Fibroblast of skin of right biceps (primary cell): ENCODE measurements around the gene GSTT2.
"Not testable (repeated sequence)": the region's sequence is repeated elsewhere in the genome, so short reads cannot be mapped to it uniquely, and the experiment has no call there.

ENCODE experiments used
- DNase-seq: peaks from one replicate; pipeline ENCODE4 v3.0.0-alpha.2; 2013

The GSTT2 gene

DNA sequence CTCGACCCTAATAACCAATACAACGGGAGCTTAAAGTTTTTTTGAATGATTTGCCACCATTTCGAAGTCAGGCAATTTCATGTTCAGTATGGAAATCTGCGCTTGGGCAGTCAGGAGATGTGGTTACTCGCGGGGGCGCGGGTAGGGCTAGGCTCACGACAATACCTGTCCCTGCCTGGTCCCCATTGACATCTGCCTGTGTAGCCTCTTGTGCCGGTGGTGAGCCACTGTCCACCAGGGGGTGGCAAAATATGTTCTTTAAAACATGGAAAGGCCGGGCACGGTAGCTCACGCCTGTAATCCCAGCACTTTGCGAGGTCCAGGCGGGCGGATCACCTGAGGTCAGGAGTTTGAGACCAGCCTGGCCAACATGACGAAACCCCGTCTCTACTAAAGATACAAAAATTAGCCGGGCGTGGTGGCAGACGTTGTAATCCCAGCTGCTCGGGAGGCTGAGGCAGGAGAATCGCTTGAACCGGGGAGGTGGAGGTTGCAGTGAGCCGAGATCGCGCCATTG lies 5.0 kb upstream of the GSTT2 start:
- not testable (repeated sequence) for DNase-seq

DNA sequence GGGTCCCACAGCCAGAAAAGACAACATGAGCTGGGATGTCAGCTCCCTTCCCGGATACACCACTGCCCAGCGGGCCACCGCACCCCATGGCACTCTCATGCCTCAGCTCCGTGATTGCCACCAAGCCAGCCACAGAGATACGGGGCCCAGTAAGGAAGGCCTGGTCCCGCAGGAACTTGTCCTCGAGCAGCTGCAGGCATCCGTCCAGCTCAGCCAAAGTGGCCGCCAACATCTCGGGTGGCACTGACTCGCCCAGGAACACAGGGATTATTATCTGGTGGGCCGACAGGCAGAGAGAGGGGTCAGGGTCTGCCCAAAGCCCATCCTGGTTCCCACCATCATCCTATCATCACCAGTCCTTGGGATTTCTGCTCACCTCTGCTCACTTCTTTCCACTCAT lies 2.6 kb upstream of the GSTT2 start:
- not testable (repeated sequence) for DNase-seq

DNA sequence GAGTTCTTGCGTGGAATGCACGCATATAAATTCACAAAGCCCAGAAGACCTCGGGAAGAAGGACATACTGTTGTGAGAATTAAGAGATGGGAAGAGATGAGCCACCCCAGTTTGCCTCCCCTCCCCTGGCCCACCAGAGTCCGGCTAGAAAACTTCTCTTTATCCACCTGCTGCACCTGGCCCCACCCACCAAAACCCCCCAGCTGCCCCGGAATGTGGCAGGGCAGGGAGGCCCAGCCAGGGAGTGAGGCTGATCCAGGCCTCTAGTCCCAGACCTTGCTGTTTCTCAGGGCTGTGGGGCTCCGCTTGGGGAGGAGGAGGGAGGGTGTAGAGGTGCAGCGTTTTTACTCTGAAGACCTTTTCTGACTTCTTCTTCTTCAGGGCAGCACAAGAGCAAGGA lies 633 bp downstream of the GSTT2 start:
- DNase-seq: not testable (repeated sequence)

DNA sequence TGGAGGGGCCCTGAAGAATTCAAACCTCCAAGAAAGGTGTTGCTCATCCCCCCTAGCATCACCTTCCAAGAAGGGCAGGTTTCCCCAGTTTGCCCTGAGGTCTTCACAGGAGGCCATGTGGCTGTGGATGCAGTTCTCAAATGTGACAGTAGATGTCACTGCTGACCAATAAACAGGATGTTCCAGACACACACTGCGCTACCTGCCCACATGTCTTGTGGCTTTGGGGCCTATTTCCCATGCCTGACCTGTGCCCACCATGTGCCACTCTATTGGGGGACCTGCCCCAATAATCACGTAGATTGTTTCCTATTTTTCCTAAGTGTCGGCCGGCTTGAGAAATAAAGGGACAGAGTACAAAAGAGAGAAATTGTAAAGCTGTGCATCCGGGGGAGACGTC lies 4.5 kb downstream of the GSTT2 start:
- DNase-seq: peak; percentile 30

DNA sequence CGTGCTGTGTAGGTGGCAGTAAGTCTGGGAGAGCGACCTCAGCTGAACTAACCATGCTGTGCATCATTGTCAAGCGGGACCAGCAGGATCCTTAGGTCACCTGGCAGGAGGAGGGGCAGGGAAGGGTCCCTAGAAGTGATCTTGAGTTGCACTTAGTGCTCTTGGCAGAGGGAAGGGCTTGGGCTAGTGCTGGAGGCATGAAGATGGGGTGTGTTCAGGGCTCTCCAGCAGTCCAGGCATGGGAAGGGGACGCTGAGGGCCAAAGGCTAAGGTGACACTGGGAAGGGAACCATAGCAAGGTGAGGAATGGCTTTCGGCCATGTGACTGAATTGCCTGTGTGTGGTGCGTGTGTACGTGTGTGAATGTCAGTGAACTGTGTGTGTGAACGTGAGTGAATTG lies 6.2 kb downstream of the GSTT2 start:
- DNase-seq: not testable (repeated sequence)

DNA sequence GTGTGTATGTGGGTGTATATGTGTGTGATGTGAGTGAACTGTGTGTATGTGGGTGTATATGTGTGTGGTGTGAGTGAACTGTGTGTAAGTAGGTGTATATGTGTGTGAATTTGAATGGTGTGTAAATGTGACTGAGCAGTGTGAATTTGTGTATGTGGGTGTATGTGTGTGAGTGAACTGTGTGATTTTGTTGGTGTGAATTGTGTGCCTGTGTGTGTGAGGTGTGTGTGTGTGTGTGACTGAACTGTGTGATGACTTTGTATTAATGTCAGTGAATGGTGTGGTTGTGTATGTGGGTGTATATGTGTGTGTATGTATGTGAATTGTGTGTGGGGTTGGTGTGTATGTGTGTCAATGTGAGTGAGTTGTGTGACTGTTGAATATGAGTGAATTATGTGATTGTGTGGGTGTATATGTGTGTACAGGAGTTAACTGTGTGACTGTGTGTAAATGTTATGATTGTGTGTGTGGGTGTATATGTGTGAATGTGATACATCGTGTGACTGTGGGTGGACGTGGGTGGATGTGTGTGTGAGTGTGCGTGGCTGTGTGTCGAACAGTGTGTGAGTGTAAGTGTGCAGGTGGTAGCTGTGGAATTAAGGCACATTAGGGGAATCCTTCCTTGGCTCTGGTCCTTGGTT lies 6.7 kb downstream of the GSTT2 start:
- DNase-seq: not testable (repeated sequence)

DNA sequence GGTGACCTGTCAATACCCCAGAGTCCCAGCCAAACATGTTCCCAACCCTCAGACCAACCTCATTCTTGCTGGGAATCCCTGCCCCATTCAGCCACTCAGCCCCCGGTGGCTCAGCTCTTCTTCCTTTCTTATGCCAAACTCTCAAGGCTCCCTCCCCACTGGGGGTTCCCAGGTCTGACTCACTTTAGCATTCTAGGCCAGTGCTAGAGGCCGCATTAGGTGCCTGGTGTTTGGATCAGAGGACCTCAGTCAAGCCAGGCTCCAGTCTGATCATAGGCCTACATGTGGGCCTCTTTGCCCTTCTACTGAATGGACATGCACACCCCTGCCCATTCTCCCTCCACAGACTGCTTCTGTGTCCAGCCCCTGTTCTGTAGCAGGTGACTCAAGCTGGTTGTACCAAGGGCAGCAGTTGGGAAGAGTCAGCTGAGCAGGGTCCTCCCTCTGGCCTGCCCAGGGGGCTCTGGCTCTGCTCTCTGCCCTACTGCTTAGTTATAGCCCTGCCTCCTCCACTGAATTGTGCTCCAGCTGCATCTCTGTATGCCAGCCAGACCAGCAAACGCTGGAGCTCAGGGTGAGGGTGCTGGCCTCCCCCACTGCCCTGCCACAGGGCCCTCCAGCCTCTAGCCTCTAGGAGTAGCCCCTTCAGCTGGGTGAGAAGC lies 9.8 kb downstream of the GSTT2 start:
- not testable (repeated sequence) for DNase-seq

DNA sequence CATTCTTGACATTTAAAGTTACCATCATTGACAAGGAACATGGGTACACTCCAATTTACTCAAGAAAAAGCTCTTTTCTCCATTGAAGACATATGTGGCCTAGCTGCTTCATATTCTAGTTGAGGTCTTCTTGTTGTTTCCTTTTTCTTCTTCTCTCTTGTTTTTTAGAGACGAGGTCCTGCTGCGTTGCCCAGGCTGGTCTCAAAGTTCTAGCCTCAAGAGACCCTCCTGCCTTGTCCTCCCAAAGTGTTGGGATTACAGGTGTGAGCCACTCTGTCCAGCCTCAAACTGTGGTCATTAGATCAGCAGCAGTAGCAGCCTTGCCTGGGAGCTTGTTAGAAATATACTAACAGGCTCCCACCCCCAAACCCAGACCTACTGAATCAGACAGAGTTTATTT lies 13.1 kb downstream of the GSTT2 start:
- DNase-seq: not testable (repeated sequence)

DNA sequence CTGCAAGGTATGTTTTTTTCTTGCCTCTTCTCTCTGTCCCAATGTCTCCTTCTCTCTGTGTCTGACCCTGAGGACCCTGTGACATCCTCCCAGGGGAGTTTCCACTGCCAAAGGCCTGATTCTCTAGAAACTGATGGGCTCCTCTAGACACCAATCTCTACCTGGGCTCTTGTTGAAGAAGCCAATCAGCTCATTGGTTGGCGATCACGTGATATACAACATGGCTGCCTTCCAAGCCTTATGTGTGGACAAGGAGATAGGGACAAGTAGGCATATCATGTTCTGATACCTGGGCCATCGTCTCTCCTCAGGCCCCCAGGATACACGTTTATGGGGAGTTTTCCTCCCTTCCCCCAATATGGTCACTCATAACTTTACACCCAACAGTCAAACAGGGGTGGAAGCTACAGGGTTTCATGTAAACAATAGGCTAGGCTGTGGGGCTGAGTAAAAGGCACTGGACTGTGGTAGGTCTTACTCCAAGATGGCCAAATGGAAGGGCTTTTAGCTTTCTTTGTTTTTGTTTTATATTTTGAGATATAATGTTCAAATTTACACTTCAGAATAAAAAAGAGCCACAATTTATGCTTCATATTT lies 13.7 kb downstream of the GSTT2 start:
- not testable (repeated sequence) for DNase-seq

DNA sequence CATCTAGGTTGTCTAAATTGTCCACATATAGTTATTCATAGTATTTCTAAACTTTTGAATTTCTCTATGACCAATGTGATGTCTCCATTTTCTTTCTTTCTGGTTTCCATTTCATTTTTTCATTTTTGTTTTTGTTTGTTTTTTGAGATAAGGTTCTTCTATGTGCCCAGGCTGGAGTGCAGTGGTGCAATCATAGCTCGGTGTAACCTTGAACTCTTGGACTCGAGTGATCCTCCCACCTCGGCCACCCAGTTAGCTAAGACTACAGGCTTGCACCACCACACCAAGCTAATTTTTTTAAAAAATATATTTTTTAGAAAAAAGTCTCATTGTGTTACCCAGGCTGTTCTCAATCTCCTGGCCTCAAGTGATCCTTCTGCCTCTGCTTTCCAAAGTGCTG lies 17.2 kb downstream of the GSTT2 start:
- no peak for DNase-seq

DNA sequence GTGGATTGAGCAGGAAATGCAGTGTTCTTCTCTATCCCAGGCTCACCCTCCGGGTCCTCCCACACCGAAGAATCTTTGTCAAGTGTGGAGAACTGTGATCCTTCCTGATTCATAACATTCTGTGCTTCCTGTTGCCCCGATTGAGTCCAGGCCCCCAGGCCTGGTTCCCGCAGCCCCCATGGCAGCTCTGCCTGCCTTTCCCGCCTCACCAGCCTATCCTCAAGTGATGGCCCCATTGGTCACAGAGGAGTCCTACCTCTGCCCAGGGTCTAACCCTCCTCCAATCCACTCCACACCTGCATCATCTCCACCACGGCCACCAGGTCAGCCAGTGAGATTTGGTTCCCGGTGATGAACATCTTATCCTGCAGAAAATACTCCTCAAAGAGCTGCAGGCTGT lies 19.8 kb downstream of the GSTT2 start:
- DNase-seq: not testable (repeated sequence)

DNA sequence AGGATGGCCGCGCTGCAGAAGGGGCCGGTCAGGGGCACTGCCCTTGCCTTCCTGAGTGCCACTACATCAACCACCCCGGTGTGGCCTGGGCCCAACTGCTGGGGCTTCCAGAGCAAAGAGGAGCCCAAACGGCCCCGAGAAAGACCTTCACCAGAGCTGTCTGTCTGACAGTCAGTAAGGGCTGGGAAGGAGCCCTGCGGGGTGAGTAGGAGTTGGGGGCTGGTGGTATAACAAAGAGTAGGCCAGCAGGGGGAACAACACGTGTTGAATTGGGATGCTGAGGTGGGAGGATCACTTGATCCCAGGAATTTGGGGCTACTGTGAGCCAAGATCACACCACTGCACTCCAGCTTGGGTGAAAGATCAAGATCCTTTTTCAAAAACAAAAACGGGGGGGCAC lies 21.4 kb downstream of the GSTT2 start:
- no peak for DNase-seq

DNA sequence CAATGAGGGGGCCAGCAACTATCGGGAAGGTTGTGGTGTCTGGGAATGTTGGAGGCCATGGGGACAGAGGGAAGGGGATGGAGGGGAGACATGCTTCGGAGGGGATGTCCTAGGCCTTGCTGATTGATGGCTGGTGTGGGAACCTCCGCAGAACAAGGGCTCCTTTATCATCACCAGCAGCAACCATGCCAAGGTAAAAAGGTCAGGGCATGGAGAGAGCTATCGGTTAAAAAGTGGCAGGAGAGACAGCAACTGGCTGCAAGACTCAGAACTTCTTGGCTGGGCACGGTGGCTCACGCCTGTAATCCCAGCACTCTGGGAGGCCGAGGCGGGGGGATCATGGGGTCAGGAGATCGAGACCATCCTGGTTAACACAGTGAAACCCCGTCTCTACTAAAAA lies 22.3 kb downstream of the GSTT2 start:
- DNase-seq: no peak

DNA sequence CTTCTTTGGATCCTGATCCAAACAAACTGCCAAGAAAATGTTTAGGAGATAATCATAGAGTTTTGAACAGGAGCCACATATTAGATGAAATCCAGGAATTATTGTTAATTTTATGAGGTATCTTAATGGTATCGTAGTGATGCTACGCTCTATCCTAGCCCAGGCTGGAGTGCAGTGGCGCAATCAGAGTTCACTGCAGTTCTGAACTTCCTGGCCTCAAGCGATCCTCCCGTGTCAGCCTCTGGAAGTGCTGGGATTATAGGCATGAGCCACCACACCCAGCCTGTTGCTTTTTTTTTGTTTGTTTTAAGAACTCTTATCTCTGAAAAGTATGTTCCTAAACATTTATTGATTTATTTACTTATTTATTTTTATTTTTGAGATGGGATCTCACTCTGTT lies 22.9 kb downstream of the GSTT2 start:
- DNase-seq: no peak

DNA sequence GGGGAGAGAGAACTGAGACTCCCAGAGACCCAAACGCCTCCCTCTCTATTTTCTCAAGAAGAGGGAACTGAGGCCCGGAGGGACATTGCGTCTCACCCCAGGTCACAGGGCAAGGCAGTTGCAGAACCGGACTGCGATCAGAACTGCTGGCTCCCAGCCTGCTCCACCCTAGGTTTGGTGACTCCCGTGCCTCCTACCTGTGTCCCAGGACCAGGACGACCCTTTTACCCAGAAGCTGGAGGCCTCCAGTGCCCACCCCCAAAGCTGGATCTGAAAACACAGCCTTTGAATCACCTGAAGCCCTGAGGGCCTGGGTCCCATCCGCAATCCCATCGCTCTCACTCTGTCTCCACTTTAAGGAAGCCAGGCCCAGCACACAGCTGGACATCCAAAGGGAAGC lies 24.0 kb downstream of the GSTT2 start:
- DNase-seq: no peak

DNA sequence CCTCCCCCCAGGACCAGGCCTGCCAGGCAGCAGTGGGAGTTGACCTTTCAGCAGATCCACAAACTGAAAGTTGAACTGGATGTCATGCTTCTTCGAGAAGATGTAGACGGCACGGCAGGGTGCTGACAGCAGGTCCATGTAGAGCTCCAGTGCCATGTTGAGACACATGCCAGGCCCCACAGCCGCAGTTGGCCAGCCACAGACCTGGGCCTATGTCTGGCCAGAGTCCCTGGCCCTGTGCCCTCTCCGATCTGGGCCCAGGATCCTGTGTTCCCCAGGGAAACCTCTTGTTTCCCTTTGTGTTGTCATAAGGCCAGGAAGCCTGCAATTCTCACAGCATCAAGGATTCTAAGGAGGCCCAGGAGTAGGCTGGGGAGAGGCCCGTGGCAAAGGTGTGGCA lies 25.3 kb downstream of the GSTT2 start, which contains the start of gene GSTT4:
GSTT4 (minus strand) TSS at position 253 of the 400 bp plus-strand sequence; CDS start at position 156, 97 bp downstream.
- DNase-seq: no peak

DNA sequence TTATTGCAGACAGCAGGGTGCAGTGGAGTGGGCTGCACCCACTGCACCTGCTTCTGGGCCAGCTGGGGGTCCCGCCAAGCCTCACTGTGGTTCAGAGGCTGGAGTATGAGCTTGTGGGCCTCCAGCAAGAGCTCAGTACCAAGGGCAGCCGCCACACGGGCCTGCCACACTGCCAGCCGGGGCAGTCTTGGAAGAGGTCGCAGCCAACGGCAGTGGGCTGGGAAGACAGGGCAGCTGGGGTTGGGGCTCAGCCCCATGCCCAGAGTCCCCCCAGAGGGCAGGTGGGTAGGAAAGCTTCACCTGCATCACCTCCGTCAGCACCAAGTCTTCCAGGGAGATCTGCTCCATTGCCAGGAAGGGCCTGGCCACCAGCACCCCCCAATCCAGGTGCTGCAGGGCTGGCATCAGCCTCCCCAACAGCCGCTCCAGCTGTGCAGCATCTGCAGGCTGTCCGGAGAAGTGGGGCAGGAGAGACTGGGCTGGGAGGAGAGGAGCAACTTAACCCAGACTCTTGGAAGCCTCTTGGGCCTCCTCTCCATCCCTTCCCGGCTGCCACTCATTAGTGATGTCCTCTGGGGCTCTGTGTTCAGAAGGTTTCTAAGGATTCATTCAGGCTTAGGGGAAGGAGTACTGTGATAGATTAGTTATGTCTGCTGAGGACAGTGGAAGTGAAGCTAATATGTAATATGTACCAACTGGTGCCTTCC lies 26.4 kb downstream of the GSTT2 start:
- DNase-seq: no peak

DNA sequence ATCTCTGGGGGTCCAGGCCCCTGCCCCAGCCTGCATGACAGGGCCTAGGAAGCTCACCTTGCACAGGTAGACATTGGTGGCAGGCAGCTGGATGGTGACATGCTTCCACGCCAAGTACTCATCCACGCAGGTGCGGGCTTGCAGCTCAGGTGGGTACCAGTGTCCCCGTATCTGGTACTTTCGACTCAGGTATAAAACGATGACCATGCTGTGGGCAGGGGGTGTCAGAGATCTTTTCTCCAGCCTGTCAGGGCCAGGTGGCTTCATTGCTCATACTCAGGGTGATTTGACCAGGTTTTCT lies 26.9 kb downstream of the GSTT2 start:
- DNase-seq: no peak

DNA sequence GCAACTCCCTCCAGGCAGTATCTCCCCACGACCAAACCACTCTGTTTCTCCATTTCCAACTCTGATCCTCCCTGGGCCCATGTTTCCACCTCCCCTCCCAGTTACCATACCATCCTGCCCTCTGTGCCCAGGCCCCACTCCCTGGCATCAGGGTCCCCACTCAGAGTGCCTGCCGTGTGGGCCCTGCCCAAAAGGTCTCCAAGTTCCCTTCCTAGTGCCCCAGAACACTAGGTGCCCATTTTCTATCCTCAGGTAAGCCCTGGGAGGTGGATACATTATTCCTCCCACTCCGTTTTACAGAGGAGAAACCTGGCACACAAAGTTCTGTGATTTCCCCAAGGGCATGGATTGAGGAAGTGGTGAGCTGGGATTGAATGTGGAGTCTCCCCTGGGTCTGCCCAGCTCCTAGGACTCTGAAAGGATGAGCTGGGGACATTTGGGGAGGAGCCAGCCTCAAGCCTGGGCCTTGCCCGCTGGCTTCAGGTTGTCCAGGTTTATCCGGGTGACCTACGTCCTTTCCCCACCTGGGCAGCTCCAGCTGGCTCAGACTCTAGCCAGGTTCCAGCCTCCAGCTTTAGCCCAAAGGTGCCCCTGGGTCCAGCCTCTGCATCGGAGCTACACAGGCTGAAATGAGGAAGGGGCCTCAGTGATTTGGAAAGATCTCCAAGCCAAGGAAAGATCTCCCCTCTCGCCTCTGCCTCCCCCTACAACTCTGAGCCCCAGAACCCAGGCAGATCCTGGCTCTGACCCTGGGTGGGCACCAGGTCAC lies 27.5 kb downstream of the GSTT2 start:
- no peak for DNase-seq

DNA sequence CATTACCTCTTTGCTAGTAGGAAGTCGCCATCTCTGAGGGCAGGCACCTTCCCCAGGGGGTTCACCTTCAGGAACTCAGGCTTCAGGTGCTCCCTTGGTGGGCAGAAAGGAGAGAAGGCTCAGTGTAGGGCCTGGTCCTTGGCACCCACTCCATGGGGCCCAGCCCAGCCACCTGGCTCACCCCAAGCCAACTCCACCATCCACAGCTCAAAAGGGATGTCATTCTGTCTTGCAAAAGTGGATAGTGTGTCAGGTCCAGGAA lies 28.0 kb downstream of the GSTT2 start:
- no peak for DNase-seq

DNA sequence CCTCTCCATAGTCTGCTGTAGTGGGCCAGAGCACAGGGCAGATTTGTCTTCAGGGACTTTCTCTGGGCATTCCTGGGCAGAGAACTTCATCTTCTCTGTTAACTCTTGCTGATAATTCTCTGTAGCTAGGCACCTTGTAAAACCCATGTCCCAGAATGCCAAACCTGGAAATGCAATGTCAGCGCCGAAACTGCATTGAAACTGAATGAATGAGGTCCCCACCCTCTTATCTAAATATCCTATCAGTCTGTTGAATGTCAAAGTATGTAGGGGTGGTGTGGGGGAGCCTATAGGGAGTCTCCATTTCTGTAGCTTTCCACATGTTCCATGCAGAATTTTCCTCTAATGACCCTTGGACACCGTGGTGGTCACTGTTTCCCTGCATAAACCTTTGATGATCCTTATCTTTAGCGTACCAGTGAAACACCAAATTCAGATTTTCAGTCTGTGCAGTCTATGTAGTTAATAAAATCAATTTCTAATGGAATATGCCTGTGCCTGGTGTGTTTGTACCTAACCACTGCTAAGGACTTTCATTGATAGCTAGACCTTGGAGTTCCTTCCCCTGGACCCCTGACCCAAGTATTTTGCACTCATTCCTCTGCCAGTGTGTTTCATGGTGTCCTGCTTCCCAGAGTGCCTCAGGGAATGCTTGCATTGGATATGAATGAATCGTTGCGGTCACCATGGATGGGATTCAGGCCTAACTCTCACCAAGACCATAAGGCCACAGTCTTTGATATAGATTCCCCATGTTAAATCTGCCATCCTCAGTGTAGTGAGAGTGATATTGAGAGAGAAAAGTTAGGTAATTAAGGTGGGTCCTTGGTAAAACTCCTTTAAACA lies 28.7 kb downstream of the GSTT2 start:
- no peak for DNase-seq
